Measurements from ENCODE around the gene CDH11. TPM values are rescaled to one million over a fixed set of nuclear protein-coding genes. Genes with fewer than 3 reads are reported as not detected.

CDH11 gene
- polyA plus RNA-seq, 1 donor (not counting 4 experiments of a cell fraction or from before 2014, with no cell fraction given), result 36.8 TPM

GRCh38 chr16:65000654-65001053 is 121.2 kb downstream of the CDH11 start:
- H3K27me3 ChIP-seq (ENCODE audit: control insufficient read depth, extremely low read depth, insufficient read depth, low read length), result no peaks in the 10 kb centered on the region
- TF ChIP-seq EZH2 (IDR thresholded peaks at IDR 0.05; ENCODE audit: low read length), result no peak
- no peak for TF ChIP-seq CTCF (optimal IDR thresholded peaks at IDR 0.05 in 1 of 3, IDR thresholded peaks at IDR 0.05 in 1 of 3, conservative IDR thresholded peaks at IDR 0.05 in 1 of 3; ENCODE audit: extremely low read depth in 1 of 3, insufficient read depth in 2 of 3, low read length in 3 of 3)
- H3K36me3 ChIP-seq (ENCODE audit: control insufficient read depth in 2 of 2, extremely low read depth in 1 of 2, insufficient read depth in 2 of 2, low read length in 2 of 2), result no peaks in the 10 kb centered on the region
- no peaks in the 10 kb centered on the region for H4K20me1 ChIP-seq (ENCODE audit: control insufficient read depth, extremely low read depth, insufficient read depth, low read length)
- no peak overlapping the region for H3K27ac ChIP-seq (ENCODE audit: control insufficient read depth, insufficient read depth, low read length)
- H3K9me1 ChIP-seq (ENCODE audit: control insufficient read depth, extremely low read depth, insufficient read depth, low read length), result no peaks in the 10 kb centered on the region
- H3K79me2 ChIP-seq (ENCODE audit: control insufficient read depth, insufficient read depth, low read length), result no peaks in the 10 kb centered on the region
- FAIRE-seq (no peak), DNase-seq (ENCODE audit: low read depth, low spot score) (no peak)
- H3K4me2 ChIP-seq (ENCODE audit: control insufficient read depth, extremely low read depth, insufficient read depth, low read depth, low read length), result no peak overlapping the region
- H2AFZ ChIP-seq (ENCODE audit: control insufficient read depth, low read length), result no peak overlapping the region
- no peaks in the 10 kb centered on the region for H3K4me1 ChIP-seq (ENCODE audit: control insufficient read depth, extremely low read depth, insufficient read depth, low read length)
- H3K4me3 ChIP-seq (ENCODE audit: control insufficient read depth in 2 of 3, extremely low read depth in 1 of 3, insufficient read depth in 2 of 3, low read depth in 1 of 3, low read length in 3 of 3), result no peak overlapping the region
- dilution Hi-C loops (cut with MboI; ENCODE audit: extremely low pct_ligation_motif_present, low sequenced_read_pairs), result no loop called here
- H3K9ac ChIP-seq (ENCODE audit: control insufficient read depth, extremely low read depth, insufficient read depth, low read length), result no peak overlapping the region
- no peaks in the 10 kb centered on the region for H3K9me3 ChIP-seq (ENCODE audit: control insufficient read depth, low read depth, low read length)

GRCh38 chr16:64997751-64998150 is 124.1 kb downstream of the CDH11 start:
- TF ChIP-seq EZH2 (IDR thresholded peaks at IDR 0.05; ENCODE audit: low read length) (no peak), CTCF (optimal IDR thresholded peaks at IDR 0.05 in 1 of 3, IDR thresholded peaks at IDR 0.05 in 1 of 3, conservative IDR thresholded peaks at IDR 0.05 in 1 of 3; ENCODE audit: extremely low read depth in 1 of 3, insufficient read depth in 2 of 3, low read length in 3 of 3) (no peak)
- H3K9me1 ChIP-seq (ENCODE audit: control insufficient read depth, extremely low read depth, insufficient read depth, low read length), result no peaks in the 10 kb centered on the region
- H3K27ac ChIP-seq (ENCODE audit: control insufficient read depth, insufficient read depth, low read length), result no peak overlapping the region
- H3K9ac ChIP-seq (ENCODE audit: control insufficient read depth, extremely low read depth, insufficient read depth, low read length), result no peak overlapping the region
- DNase-seq (ENCODE audit: low read depth, low spot score) (no peak), FAIRE-seq (no peak)
- H2AFZ ChIP-seq (ENCODE audit: control insufficient read depth, low read length), result no peak overlapping the region
- H3K9me3 ChIP-seq (ENCODE audit: control insufficient read depth, low read depth, low read length), result no peaks in the 10 kb centered on the region
- H4K20me1 ChIP-seq (ENCODE audit: control insufficient read depth, extremely low read depth, insufficient read depth, low read length), result no peaks in the 10 kb centered on the region
- no peak overlapping the region for H3K4me2 ChIP-seq (ENCODE audit: control insufficient read depth, extremely low read depth, insufficient read depth, low read depth, low read length)
- no peaks in the 10 kb centered on the region for H3K36me3 ChIP-seq (ENCODE audit: control insufficient read depth in 2 of 2, extremely low read depth in 1 of 2, insufficient read depth in 2 of 2, low read length in 2 of 2)
- no peak overlapping the region for H3K4me3 ChIP-seq (ENCODE audit: control insufficient read depth in 2 of 3, extremely low read depth in 1 of 3, insufficient read depth in 2 of 3, low read depth in 1 of 3, low read length in 3 of 3)
- no peaks in the 10 kb centered on the region for H3K79me2 ChIP-seq (ENCODE audit: control insufficient read depth, insufficient read depth, low read length)
- H3K4me1 ChIP-seq (ENCODE audit: control insufficient read depth, extremely low read depth, insufficient read depth, low read length), result no peaks in the 10 kb centered on the region
- H3K27me3 ChIP-seq (ENCODE audit: control insufficient read depth, extremely low read depth, insufficient read depth, low read length), result no peaks in the 10 kb centered on the region
- dilution Hi-C loops (cut with MboI; ENCODE audit: extremely low pct_ligation_motif_present, low sequenced_read_pairs), result no loop called here
